Measurements from ENCODE around the gene ETV3.

Gene ETV3

DNA sequence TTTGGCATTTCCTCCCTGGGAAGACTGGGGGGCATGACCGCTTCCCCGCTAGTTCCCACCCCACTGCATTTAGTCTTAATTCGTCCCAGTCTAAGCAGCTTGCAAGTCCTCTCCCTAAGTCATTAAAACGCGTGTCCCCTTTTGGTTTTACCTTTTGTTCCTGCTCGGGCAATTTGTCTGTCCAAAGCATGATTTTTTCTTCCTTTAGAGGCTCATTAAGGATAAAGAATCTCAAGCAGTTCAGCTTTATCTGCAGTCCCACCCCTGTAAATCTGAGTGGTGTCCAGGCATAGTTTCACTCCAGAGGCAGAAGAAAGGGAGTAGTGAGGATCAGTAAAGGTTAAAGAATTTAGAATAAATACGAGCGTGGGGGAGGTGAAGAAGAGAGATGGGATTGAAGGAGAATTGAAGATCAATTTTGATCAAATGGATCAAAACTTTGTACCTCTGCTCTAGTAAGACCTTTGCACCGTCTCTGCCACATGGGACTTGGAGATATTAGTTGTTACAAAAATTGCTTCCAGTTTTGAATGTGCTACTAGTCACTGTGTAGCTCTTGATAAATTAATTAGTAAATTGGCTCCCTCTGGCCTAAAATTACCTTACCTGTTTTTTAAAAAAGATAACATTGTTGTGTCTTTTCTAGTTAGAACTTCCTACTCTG is 989 bp upstream of the ETV3 start:
- no peak for DNase-seq (ENCODE audit: low spot score)

DNA sequence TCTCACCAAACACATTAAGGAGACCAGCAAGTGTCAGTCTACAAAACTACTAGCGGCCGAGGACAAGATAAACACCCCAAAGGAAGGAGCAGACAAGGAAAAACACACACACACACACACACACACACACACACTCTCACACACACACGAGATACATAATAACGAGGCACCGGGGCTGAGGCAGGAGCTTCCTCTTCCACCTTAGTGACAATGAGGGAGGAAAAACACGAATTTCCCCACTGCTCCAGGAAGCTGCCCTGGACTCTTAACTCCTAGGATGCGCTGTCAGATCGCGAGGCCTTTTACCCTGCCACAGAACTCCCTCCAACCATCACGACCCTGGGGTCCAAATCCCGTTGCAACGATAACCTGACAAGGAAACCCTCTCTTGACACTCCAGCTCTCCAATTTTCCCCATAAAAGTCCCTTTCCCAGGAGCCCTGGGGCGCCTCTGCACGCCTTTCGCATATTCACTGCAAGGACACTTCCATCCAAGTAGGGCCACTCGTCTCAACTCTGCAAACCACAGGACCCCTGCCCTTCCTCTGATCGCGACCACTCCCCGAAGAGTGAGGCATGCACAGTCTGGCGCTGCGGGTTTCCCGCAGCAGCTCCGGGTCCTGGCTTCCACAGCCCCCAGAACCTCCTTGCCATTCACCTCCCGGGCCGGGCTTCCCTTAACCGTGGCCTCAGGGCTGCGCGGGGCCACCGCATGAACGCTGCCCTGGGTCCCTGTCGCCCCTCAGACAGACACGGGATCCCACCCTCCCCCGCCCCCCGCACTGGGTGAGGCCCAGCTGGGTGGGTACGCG is 581 bp downstream of the ETV3 start:
- no peak for DNase-seq (ENCODE audit: low spot score)

DNA sequence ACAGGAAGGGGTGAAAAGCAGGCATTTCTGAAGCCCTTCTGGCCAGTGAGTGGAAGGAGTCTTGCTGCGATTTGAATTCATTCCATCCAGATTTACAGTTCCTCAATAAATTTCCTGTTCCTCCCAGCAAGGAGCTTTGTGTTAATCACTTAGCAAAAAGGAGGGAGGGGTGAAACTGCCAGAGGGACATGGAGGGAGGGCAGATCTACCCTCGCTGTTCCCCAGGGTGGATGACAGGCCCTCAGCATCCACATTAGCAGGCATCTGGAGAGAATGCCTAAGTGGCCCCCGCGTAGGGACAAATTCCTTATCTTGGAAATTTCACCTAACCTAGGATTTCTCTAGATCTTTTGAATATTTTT is 1.2 kb downstream of the ETV3 start:
- DNase-seq (ENCODE audit: low spot score), result no peak

- DNase-seq (ENCODE audit: low spot score), result no peak
Observed at GRCh38 chr1:157136133-157136532, 2.1 kb downstream of the ETV3 start.

- no peak for DNase-seq (ENCODE audit: low spot score)
Observed at GRCh38 chr1:157135646-157136045, 2.5 kb downstream of the ETV3 start.

DNA sequence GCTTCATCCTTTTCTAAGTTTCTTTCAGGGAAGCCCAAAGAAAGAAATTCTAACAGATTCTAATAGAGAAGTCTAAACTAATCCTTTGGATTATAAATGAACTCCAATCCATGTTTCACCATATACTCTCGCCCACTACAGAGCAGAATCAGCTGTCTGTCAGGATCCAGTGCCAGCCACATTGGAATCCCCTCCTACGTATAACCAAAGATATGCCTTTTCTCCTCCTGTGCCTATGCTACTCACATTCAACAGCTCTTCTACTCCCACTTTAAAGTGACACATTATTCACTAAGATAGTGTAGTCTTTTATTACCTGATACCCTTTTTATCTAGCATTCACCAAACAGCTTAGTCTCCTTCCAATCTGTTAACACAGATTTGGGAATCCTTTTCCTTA is 3.1 kb downstream of the ETV3 start:
- DNase-seq (ENCODE audit: low spot score), result peak; percentile 67

GRCh38 chr1:157134442-157134841 is 3.8 kb downstream of the ETV3 start:
- no peak for DNase-seq (ENCODE audit: low spot score)

DNA sequence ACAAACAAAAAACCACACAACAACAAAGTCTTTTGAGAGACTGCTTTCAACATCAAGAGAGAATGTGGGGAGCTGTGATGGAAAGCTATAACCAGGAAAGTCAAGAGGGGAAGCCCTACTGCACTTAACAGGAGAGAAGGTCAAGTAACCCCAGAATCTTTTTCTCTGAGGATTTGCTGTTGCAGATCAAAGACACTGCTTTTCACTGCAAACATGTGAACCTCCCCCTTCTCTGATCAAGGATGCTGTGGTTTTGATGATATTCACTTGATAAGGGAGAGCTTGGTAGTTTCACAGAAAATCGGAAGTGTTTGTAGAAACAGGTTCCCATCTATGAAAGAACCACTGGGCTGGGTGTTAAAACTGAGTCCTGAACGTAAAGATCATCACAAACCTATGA is 4.8 kb downstream of the ETV3 start:
- no peak for DNase-seq (ENCODE audit: low spot score)

- DNase-seq (ENCODE audit: low spot score), result no peak
Observed at GRCh38 chr1:157132616-157133167, 5.5 kb downstream of the ETV3 start.

DNA sequence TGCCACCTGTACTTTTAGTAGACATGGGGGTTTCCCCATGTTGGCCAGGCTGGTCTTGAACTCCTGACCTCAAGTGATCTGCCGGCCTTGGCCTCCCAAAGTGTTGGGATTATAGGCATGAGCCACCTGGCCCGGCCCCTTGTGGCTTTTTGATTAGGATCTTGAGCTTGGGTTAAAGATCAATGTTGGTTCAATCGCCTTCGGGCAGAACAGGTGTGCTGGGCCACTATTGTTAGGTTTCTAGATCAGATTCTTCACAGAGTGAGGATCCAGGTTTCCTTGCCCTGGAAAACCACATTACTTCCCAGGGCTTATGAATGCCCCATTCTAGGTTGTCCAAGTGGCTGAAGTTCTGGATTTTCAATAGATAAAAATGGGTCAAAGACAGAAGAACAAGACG is 6.1 kb downstream of the ETV3 start:
- DNase-seq (ENCODE audit: low spot score), result no peak

GRCh38 chr1:157131281-157131680 is 6.9 kb downstream of the ETV3 start:
- DNase-seq (ENCODE audit: low spot score), result no peak

- DNase-seq (ENCODE audit: low spot score), result no peak
Observed at GRCh38 chr1:157124855-157125254, 13.3 kb downstream of the ETV3 start.

GRCh38 chr1:157119448-157119847 is 18.7 kb downstream of the ETV3 start:
- DNase-seq (ENCODE audit: low spot score), result no peak

GRCh38 chr1:157119008-157119407 is 19.2 kb downstream of the ETV3 start:
- no peak for DNase-seq (ENCODE audit: low spot score)

GRCh38 chr1:157117527-157118057 is 20.6 kb downstream of the ETV3 start:
- DNase-seq (ENCODE audit: low spot score), result no peak

DNA sequence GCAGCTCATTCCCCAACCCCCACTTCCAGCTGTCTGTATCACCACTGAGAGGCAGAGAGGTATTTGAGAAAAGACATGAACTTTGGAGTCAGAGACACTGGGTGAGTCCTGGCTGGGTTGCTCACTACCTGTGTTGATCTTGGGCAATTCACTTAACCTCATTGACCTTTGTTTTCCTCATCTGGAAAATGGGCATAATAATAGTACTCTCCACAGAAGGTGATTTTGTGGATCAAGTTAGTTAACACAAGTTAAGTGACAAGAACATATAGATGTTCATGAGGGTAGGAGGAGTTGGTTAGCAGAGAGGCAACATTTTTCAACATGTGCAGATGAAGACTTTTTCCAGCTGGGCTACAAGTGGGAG is 21.5 kb downstream of the ETV3 start:
- DNase-seq (ENCODE audit: low spot score), result no peak

- DNase-seq (ENCODE audit: low spot score), result no peak
Observed at GRCh38 chr1:157115851-157116736, 22.1 kb downstream of the ETV3 start.

GRCh38 chr1:157115429-157115838 is 22.8 kb downstream of the ETV3 start:
- no peak for DNase-seq (ENCODE audit: low spot score)

- no peak for DNase-seq (ENCODE audit: low spot score)
Observed at GRCh38 chr1:157114183-157115121, 23.7 kb downstream of the ETV3 start.

GRCh38 chr1:157113631-157114030 is 24.6 kb downstream of the ETV3 start:
- no peak for DNase-seq (ENCODE audit: low spot score)

DNA sequence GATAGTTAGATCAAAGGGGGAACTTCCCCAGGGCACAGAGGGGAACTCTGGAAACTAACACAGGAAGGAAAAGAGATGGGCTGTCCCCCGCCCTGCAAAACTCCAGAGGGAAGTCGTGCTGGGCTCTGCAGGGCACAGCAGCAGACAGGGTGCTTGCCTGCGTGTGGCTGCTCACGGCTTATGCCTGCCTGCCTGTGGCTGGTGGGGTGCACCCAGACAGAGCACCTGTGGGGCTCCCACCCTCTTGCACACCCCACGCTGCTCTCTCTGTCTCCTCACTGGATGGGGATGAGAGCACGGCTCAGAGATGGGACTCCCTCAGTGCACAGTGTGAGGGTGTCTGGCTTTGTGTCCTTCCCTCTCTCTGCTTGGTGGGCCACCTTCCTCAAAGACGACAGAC is 25.1 kb downstream of the ETV3 start:
- DNase-seq (ENCODE audit: low spot score), result no peak

All from putamen (tissue), 1 donor.